NCI-H774 (cell line): Measurements from ENCODE around the gene HADHA.
A peak's percentile ranks its signal among the peaks of the same experiment; 100 is the strongest.
"Not testable (repeated sequence)": the region's sequence is repeated elsewhere in the genome, so short reads cannot be mapped to it uniquely, and the experiment has no call there.

ENCODE experiments used
- DNase-seq: peaks from one replicate; lab custom pipeline; 2025; lab: John Stamatoyannopoulos, UW

Gene HADHA

DNA sequence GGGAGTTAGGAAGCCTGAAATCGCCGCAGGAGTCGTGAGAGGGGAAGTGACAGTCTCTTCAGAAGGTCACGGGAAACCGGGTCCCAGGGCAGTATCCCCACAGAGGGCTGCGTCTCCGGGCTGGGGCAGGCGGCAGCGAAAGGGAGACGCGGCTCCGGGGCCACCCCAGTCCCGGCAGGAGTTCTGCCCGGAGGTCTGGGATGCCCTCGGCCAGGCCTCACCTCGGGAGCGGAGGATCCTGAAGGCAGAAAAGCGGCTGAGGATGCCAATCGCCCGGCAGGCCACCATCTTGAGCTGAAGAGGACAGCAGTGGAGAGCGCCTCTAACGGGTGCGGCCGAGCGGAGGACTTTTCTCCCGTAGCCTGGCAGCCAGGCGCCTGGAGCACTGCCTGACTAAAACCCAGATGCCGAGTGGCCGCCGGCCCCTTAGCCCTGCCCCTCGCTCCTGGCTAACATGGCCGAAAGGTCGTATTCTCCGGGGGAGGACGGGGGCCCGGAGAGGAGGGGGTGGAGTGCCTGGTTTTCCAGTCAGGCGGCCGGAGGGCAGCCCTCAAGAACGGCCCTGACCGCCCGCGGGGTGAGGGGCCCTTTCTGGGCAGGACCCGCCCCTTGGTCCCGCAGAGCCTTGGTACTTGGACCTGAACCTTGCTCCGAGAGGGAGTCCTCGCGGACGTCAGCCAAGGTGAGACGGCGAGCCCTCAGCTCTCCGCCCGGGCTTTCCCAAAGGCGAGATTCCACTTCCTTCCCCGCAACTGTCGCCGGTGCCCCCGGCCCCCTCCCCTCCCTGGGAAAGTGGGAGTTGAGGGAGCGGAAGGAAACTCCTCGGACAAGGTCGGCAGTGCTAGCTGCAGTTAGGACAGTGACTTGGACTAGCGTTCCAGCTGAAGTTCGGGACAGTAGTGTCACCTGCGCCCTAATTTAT, at the start of gene HADHA, which contains the start of gene HADHB:
HADHA (minus strand) TSS at position 324 of the 922 bp plus-strand sequence; CDS start at position 288, 36 bp downstream.
HADHB (plus strand) TSS at position 631 of the 922 bp plus-strand sequence. CDS start 9,316 bp downstream, outside the sequence.
- DNase-seq, result peak; percentile 86

DNA sequence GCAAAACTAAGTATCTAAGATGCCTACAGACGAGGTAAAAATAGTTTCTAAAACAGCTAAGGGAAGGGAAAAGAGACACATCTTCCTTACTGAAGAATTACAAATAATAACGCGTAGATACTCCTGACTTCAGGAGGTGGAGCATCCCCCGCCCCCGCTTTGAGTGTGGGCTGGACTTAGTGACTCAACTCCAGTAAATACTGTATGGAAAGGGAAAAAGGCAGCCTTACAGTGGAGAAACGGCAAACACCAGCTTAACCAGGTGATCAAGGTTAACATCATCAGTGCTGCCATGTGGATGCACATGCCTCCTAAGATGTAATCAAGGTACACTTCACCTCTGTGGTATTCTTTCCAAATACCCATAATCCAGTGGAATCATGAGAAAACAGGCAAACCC, 48.2 kb upstream of the HADHA start:
- DNase-seq, result no peak

DNA sequence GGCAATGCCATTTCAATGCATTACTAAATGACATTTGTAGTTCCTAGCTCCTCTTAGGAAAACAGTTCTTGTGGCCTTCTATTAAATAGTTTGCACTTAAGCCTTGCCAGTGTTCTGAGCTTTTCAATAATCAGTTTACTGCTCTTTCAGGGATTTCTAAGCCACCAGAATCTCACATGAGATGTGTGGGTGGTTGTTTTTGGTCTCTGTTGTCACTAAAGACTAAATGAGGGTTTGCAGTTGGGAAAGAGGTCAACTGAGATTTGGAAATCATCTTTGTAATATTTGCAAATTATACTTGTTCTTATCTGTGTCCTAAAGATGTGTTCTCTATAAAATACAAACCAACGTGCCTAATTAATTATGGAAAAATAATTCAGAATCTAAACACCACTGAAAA, 45.6 kb upstream of the HADHA start:
- no peak for DNase-seq

DNA sequence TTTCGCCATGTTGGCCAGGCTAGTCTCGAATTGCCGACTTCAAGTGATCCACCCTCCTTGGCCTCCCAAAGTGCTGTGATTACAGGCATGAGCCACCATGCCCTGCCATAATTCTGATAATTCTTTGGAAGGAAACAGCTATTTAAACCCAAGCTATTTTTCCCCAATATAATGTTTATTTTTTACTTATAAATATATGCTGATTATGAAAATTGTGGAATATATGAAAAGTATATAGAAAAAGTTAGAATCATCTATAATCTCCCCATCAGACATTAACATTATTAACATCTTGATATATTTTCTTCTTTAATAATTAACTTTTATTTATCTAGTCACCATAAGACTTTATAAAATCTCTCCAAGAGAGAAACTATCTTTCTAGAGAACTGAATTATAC, 41.5 kb upstream of the HADHA start:
- no peak for DNase-seq

DNA sequence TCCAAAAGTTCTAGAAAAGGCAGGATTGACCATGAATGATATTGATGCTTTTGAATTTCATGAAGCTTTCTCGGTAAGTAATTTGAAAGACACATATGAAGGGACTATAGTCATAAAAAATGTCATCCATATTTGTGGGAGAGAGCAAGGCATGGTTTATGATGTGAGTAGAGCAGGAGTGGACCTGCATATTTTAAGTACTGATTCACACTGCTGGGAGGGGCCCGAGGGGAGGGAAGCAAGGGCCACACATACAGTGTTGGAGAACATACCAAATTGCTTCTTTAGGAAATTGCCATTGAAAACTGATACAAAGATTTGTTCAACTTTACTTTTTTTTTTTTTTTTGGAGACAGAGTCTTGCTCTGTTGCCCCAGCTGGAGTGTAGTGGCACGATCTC, 39.7 kb upstream of the HADHA start:
- DNase-seq, result no peak

DNA sequence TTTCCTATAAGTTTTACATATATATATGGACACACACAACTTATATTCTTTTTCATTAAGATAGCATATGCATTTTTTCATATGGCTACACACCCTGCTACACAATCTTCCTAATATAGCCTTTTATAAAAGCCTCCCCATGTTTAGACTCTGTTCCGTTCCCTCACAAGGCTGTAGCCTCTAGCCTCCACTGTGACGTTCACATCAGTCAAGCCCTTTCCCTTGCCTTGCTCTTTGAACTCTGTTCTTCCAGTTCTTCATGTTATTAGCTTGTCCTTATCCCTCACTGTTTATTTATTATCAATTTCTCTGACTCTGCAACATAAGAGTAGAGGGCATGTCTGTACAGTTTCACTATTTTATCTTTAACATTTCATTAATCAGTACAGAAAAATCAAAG, 39.2 kb upstream of the HADHA start:
- no peak for DNase-seq

DNA sequence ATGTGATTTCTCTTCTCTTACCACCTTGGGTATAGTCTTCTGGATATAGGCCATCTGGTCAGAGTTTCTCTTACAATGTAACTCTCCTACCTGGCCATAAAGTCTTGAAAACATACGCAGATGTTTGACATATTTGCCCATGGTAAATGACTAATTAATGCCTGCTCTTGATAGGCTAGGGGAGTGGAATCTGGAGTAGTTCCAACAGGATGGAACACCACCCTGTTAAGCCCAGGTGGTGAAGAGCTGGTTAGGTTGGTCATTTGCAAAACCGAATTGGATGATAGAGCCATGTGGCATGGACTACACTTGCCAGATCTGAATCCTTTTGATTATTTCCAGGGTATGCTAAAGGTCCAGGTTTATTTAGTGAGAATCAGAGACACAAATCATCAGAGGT, 36.8 kb upstream of the HADHA start:
- no peak for DNase-seq

DNA sequence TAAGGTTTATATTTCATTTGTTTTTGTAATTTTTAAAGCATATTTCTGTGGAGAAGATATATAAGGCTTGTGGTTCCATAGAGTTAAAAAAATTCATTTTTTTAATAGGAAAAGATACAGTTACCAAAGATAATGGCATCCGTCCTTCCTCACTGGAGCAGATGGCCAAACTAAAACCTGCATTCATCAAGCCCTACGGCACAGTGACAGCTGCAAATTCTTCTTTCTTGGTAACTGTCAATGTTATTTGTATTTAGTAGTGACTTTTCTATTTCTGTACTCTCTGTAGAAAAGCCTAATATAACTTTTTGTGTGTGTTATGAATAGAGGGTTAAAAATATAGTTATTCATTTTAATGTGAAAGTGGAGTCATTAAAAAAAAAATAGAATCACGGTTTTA, 35.5 kb upstream of the HADHA start:
- no peak for DNase-seq

DNA sequence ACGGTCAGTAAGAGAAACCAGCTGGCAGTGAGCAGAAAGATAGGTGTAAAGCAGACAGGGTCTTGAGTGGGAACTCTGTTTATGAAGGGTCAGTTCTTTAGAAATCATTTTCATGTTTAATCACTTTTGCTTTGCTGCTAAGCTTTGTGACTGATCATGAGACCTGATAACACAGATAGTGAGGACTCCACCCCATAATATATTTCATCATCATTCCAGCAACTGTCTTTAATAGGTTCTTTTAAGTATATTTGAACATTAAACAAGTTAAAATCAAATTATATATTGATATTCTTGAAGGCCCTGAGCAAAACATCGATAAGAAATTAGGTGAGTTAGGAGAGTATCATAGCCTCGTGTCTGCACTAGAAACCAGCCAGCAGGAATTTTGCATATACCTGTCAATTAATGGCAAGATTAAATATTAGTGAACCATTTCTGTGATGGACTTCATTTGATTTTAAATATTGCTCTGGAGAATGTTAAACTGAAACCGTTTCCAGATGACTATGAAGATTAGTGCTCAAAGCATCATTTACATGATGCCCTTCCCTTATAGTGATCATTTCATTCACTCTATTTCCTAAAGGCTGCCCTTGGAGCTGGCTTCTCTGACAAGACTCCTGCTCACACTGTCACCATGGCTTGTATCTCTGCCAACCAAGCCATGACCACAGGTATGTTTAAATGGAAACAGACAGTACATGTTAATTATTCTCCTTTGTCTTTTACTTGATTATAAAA, 32.2 kb upstream of the HADHA start:
- DNase-seq, result no peak

DNA sequence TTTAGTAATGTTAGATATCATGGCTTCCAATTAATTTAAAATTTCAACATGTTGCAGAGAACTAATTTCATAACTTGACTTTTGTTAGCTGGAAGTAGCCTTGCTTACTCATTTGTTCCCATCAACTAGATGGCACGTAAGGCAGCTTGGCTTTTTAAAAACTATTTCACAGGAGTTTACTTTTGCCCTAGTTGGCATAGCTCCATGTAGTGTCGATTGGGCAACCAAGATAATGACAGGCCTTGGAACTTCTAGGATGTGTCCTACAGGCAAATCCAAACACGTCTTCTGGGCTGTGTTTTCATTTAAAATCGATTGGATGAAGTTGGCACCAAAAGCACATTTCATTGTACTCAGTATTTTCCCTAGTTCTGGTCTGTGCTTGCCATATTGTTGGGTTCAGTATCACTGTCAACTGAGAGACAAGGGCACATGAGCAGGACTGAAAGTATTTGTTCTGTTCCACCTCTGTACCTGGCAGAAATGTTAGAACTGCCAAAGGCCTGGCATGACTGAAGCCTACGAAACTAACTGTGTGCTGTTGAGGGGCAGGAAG, 29.7 kb upstream of the HADHA start:
- no peak for DNase-seq

DNA sequence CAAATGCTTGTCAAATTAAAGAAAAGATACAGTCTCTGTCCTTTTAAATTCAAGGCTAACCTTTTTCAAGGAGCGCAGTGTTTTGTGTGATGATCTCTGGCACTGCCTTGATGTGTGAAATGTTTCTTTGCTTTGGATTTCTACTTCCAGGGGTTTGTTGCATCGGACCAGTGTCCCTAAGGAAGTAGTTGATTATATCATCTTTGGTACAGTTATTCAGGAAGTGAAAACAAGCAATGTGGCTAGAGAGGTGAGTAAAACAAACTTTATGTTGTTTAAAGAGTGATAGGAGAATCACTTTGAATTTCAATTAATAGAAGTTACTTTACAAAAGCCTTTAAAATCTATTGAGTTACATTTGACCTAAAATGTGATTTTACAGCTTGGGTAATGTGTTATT, 29.1 kb upstream of the HADHA start:
- DNase-seq, result no peak

DNA sequence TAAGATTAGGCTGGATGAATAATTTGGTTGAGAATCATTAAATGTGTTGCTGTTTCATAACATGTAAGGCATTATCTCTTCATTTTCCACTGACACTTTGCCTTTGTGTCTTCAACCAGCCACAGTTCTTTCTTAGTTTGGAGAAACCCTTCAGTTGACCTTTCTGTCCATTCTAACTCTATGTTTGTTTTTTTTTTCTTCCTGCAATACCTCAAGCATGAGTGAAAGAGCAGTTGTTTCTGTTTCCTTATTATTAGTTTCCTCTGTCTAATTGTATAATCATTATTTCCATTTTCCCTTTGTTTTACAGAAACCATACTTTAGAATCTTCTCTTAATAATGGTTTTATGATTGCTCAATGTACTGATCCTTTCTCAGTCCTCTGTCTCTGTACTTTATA, 25.9 kb upstream of the HADHA start:
- no peak for DNase-seq

DNA sequence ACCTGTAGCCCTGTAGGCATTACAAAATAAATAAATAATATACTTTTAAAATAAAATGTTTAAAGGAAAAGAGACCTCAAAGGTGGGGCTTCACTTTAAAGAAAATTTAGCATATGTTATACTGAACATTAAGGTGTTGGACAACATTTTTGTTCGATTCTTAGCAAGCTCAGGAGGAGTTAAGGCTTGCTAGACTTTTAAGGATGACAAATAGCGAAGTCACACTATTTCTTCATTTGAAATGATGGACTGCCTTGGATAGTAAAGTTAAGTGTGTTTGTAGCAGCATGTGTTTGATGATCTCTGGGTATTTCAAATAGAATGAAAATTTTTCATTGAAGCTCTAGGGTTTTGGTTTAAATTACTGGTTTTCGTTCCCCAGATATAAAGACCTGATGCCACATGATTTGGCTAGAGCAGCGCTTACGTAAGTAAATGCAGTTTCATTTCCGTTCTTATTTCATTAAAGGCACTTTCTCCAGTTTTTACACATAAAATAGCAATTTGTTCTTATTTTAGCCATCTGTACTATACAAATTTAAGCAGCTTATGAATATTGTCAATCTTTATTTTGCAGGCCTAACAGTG, 25.2 kb upstream of the HADHA start:
- no peak for DNase-seq

DNA sequence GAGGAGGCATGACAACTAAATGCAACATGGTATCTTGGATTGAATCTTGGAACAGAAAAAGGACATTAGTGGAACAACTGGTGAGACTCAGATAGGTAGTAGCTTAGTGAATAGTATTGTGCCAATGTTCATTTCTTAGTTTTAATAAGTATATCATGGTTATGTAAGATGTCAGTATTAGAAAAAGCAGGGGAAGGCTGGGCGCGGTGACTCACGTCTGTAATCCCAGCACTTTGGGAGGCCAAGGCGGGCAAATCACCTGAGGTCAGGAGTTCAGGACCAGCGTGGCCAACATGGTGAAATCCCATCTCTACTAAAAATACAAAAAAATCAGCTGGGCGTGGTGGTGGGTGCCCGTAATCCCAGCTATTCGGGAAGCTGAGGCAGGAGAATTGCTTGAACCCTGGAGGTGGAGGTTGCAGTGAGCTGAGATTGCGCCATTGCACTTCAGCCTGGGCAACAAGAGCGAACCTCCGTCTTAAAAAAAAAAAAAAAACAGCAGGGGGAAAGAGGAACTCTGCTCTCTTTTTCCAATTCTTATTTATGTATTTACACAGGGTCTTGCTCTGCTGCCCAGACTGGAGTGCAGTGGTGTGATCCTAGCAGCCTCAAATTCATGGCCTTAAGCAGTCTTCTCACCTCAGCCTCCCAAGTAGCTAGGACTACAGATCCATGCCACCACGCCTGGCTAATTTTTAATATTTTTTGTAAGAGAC, 24.4 kb upstream of the HADHA start:
- DNase-seq, result not testable (repeated sequence)

DNA sequence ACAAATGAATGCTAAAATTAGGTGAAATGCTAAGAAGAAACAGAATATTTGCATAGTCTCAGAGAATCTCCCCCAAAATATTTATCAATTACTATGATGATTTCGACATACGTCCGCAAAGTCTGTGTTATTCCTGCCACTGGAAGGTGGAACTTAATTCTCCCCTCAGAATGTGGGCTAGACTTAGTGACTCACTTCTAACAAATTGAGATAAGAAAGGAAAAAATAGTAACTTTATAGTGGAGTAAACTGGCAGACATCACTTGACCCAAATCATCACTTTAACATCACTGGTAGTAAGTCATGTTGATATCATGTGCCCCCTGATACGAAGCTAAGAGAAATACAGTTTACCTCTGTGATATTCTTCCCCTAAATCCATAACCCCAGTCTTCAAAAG, 23.8 kb upstream of the HADHA start:
- DNase-seq, result no peak

DNA sequence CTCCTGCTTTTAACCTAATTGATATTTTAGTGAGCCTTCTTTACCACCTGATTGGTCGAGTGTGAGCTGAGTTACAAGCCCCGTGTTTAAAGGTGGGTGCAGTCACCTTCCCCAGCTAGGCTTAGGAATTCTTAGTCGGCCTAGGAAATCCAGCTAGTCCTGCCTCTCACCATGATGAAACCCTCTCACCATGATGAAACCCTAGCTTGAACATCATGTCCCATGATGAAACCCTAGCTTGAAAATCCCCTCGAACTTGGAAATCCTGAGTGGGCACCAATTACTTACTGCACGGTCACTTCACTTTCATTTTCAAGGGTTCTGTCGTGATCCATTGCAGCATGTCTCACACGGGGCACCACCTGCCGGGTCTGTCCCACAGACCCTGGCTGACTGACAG, 14.4 kb upstream of the HADHA start:
- DNase-seq, result not testable (repeated sequence)

DNA sequence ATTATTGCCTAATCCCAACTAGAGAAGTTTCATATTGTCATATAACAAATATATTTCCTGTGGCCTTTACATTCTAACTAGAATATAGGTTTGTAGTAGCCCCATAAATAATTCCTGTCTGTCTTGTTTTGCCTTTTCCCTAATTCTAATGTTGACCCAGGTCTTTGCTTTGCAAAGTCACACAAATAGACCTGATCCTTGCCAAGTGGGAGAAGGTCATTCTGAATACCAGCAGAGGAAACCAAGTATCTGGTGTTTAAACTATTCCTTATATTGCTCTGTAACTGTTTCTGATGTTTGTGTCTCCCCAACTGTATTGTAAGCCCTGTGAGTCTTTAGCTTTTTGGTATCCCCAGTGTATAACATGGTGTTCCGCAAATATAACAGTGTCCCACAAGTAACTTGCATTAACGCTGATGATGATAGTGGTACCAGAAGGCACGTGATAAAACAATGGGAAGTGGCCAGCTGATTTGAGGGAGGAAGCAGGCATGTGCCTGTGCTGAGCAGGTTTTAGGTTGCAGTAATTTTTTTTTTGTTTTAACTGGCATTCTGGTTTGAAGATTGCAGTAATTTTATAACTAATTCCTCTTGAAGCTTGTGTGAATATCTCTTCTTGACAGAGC, 11.4 kb upstream of the HADHA start:
- no peak for DNase-seq

DNA sequence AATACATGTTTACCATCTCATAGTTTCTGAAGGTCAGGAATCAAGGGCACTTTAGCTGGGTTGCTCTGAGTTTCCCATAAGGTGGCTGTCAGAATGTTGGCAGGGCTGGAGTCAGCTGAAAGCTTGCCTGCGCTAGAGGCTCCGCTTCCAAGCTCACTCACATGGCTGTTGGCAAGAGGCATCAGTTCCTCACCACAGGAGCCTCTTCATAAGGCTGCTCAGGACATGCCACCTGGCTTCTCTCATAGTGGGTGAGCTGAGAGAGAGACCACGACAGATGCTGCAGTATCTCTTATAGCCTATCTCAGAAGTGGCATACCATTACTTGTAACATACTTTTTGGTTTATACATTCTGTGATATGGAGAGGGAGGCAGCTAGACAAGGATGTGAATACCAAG, 7.5 kb upstream of the HADHA start:
- no peak for DNase-seq

DNA sequence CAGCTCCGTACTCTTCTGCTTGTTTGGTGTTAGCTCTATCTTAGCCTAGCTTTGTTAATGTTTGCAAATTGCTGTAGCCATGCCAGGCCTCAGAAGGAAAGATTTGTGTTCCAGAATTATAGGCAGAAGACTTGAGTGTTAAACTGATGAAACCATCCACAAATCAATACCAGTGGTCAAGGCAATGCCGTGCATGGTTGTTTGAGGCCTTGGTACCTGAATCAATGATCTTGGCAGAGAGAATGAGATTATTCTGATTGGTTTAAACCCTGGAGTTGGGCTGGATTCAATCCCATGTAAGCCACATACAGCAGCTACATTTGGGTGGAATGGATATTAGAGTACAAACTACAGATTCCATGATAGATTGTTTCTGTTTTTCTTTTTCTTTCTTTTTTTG, 5.2 kb upstream of the HADHA start:
- DNase-seq, result no peak

DNA sequence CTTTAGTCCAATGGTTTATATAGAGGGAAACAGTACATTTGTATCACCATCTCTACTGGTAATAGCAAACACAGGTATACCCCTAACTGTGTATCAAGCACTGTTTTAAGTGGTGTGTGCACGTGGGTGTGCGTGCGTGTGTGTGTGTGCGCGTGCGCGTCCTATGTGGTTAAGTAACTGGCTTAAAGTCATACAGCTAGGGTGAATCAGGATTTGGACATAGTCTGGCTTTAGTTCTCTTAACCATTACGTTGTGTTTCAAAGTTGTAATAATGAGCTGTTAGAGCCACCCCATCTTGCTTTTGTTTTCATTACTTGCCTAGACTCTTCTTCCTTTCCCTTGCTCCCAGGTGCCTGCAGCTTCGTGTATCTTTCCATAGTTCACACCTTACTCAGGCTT, 2.4 kb upstream of the HADHA start:
- DNase-seq, result no peak

DNA sequence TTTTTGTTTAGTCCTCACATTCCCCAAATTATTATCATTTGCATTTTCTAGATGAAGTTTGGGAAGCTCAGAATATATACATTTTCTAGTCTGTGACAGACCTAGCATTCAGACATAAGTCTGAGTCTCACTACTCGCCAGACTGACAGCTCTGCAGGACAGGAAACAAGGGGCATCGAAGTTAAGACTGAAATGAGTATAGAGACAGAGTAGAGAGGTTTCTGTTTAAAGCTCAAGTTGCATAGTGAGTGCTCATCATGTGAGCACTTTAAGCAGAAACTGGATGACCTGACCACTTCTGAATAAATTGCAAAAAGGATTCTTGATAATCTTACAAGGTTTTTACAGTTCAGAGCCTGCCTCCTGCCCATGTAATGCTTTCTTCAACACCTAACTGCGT, 1.4 kb upstream of the HADHA start:
- no peak for DNase-seq
